DOHH2 (cell line): ENCODE results near the gene LRRC8B.

ENCODE experiments used
- EZH2phosphoT487 ChIP-seq: fragments of 200-600 bp; sonication (generic); IDR thresholded peaks from 2 replicates; pipeline ENCODE4 v1.6.1; 2017; ENCODE audit warnings: borderline replicate concordance, mild to moderate bottlenecking, antibody characterized with exemption, low read length, moderate library complexity, mixed read lengths
- TF ChIP-seq, protein P1 (sequence below): fragments of 200-600 bp; sonication (generic); IDR thresholded peaks from one replicate; pipeline ENCODE4 v1.5.1; 2014; ENCODE audit warnings: antibody characterized with exemption, mild to moderate bottlenecking, low read depth, low read length; ENCODE audit not compliant: poor library complexity, severe bottlenecking

DNA sequence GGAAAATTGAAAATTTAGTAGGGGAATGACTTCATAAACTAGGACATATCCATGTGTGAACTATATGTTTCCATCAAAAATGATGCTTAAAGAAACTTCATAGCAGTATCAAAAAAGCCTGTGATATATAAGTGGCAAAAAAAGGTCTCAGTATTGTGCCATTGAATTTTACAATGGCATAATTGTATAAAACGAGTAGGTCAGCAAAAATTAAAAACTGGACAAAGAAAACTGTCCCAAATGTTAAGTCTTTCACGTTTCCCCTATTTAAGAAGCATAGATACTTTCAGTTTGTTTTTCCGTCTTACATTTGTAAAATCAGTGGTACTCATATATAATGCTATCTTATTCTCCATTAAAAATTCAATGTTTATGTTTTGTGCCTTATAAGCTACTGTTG lies 43.2 kb downstream of the LRRC8B start:
- TF ChIP-seq, protein P1, sequence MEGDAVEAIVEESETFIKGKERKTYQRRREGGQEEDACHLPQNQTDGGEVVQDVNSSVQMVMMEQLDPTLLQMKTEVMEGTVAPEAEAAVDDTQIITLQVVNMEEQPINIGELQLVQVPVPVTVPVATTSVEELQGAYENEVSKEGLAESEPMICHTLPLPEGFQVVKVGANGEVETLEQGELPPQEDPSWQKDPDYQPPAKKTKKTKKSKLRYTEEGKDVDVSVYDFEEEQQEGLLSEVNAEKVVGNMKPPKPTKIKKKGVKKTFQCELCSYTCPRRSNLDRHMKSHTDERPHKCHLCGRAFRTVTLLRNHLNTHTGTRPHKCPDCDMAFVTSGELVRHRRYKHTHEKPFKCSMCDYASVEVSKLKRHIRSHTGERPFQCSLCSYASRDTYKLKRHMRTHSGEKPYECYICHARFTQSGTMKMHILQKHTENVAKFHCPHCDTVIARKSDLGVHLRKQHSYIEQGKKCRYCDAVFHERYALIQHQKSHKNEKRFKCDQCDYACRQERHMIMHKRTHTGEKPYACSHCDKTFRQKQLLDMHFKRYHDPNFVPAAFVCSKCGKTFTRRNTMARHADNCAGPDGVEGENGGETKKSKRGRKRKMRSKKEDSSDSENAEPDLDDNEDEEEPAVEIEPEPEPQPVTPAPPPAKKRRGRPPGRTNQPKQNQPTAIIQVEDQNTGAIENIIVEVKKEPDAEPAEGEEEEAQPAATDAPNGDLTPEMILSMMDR, result no peak
- TF ChIP-seq EZH2phosphoT487, result no peak
